ENCODE measurements around the gene EP300.

The EP300 gene

DNA sequence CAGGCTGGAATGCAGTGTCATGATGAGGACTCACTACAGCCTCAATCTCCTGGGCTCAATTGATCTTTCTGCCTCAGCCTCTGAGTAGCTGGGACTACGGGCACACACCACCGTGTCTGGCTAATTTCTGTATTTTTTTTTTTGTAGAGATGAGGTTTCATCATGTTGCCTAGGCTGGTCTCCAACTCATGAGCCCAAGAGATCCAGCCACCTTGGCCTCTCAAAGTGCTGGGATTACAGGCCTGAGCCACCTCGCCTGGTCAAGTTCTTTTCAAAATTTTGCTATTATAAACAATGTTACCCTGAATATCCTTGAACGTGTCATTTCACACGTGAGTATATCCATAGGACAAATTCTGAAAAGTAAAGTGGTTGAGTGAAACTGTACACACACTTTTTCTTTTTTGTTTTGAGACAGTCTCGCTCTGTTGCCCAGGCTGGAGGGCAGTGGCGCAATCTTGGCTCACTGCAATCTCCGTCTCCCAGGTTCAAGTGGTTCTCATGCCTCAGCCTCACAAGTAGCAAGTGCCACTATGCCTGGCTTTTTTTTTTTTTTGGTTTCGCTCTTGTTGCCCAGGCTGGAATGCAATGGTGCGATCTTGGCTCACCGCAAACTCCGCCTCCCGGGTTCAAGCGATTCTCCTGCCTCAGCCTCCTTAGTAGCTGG is 21.6 kb upstream of the EP300 start:
- Histone ChIP-seq H3K4me2 (ENCODE audit: low read length) (no peak overlapping the region), H4K20me1 (ENCODE audit: control insufficient read depth, insufficient read depth, low read depth, low read length) (no peaks in the 10 kb centered on the region), H3K27me3 (ENCODE audit: control insufficient read depth, low read length) (no peaks in the 10 kb centered on the region), H3K79me2 (ENCODE audit: control insufficient read depth, low read length) (no peaks in the 10 kb centered on the region), H3F3A (ENCODE audit: control insufficient read depth, insufficient read depth) (peaks cover 2% of the 10 kb centered on the region; the same call in 1 of the 2 replicates), H3K36me3 (ENCODE audit: control insufficient read depth, low read length) (no peaks in the 10 kb centered on the region), H3K27ac (ENCODE audit: low read depth, low read length) (no peak overlapping the region), H3K4me3 (ENCODE audit: low read length) (no peak overlapping the region), H3K9me3 (ENCODE audit: control insufficient read depth, insufficient read depth, low read length) (no peaks in the 10 kb centered on the region), H3K4me1 (ENCODE audit: control insufficient read depth, low read length) (peaks cover 37% of the 10 kb centered on the region), H3K9me2 (replicated peaks; ENCODE audit: control insufficient read depth, low read length) (no peaks in the 10 kb centered on the region)
- no peak for TF ChIP-seq EZH2phosphoT487 (IDR thresholded peaks at IDR 0.05; ENCODE audit: borderline replicate concordance, low read length)
- TF ChIP-seq, protein P1, sequence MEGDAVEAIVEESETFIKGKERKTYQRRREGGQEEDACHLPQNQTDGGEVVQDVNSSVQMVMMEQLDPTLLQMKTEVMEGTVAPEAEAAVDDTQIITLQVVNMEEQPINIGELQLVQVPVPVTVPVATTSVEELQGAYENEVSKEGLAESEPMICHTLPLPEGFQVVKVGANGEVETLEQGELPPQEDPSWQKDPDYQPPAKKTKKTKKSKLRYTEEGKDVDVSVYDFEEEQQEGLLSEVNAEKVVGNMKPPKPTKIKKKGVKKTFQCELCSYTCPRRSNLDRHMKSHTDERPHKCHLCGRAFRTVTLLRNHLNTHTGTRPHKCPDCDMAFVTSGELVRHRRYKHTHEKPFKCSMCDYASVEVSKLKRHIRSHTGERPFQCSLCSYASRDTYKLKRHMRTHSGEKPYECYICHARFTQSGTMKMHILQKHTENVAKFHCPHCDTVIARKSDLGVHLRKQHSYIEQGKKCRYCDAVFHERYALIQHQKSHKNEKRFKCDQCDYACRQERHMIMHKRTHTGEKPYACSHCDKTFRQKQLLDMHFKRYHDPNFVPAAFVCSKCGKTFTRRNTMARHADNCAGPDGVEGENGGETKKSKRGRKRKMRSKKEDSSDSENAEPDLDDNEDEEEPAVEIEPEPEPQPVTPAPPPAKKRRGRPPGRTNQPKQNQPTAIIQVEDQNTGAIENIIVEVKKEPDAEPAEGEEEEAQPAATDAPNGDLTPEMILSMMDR (IDR thresholded peaks at IDR 0.05; ENCODE audit: low read depth, low read length, poor library complexity, severe bottlenecking), result no peak

DNA sequence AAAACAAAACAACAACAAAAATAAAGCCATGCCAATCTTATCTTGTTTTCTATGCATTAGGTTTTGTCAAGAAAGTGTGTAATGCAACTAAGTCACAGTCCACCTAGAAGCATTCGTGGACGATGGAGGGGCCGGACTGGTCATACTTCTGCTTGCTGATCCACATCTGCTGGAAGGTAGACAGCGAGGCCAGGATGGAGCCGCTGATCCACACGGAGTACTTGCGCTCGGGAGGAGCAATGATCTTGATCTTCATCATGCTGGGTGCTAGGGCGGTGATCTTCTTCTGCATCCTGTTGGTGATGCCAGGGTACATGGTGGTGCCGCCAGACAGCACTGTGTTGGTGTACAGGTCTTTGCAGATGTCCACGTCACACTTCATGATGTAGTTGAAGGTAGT is 18.3 kb upstream of the EP300 start:
- Histone ChIP-seq H3K4me3 (ENCODE audit: low read length) (no peak overlapping the region), H4K20me1 (ENCODE audit: control insufficient read depth, insufficient read depth, low read depth, low read length) (no peaks in the 10 kb centered on the region), H3K4me1 (ENCODE audit: control insufficient read depth, low read length) (peaks cover 26% of the 10 kb centered on the region), H3K9me2 (replicated peaks; ENCODE audit: control insufficient read depth, low read length) (no peaks in the 10 kb centered on the region), H3K27ac (ENCODE audit: low read depth, low read length) (no peak overlapping the region), H3F3A (ENCODE audit: control insufficient read depth, insufficient read depth) (no peaks in the 10 kb centered on the region; the same call in 1 of the 2 replicates), H3K36me3 (ENCODE audit: control insufficient read depth, low read length) (no peaks in the 10 kb centered on the region), H3K9me3 (ENCODE audit: control insufficient read depth, insufficient read depth, low read length) (no peaks in the 10 kb centered on the region), H3K27me3 (ENCODE audit: control insufficient read depth, low read length) (no peaks in the 10 kb centered on the region), H3K79me2 (ENCODE audit: control insufficient read depth, low read length) (no peaks in the 10 kb centered on the region), H3K4me2 (ENCODE audit: low read length) (no peak overlapping the region)
- TF ChIP-seq EZH2phosphoT487 (IDR thresholded peaks at IDR 0.05; ENCODE audit: borderline replicate concordance, low read length), result no peak
- TF ChIP-seq, protein P1 (IDR thresholded peaks at IDR 0.05; ENCODE audit: low read depth, low read length, poor library complexity, severe bottlenecking), result no peak

DNA sequence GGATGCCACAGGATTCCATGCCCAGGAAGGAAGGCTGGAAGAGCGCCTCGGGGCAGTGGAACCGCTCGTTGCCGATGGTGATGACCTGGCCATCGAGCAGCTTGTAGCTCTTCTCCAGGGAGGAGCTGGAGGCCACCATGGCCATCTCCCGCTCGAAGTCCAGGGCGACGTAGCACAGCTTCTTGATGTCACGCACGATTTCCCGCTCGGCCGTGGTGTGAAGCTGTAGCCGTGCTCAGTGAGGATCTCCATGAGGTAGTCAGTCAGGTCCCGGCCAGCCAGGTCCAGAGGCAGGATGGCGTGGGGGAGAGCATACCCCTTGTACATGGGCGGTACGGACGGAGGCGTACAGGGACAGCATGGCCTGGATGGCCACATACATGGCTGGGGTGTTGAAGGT is 17.9 kb upstream of the EP300 start:
- Histone ChIP-seq H3K27me3 (ENCODE audit: control insufficient read depth, low read length) (no peaks in the 10 kb centered on the region), H3K4me1 (ENCODE audit: control insufficient read depth, low read length) (peaks cover 24% of the 10 kb centered on the region), H3K9me2 (replicated peaks; ENCODE audit: control insufficient read depth, low read length) (no peaks in the 10 kb centered on the region), H3K27ac (ENCODE audit: low read depth, low read length) (no peak overlapping the region), H3F3A (ENCODE audit: control insufficient read depth, insufficient read depth) (no peaks in the 10 kb centered on the region; the same call in 1 of the 2 replicates), H3K9me3 (ENCODE audit: control insufficient read depth, insufficient read depth, low read length) (no peaks in the 10 kb centered on the region), H3K36me3 (ENCODE audit: control insufficient read depth, low read length) (no peaks in the 10 kb centered on the region), H4K20me1 (ENCODE audit: control insufficient read depth, insufficient read depth, low read depth, low read length) (no peaks in the 10 kb centered on the region), H3K4me2 (ENCODE audit: low read length) (no peak overlapping the region), H3K4me3 (ENCODE audit: low read length) (no peak overlapping the region), H3K79me2 (ENCODE audit: control insufficient read depth, low read length) (no peaks in the 10 kb centered on the region)
- TF ChIP-seq, protein P1 (IDR thresholded peaks at IDR 0.05; ENCODE audit: low read depth, low read length, poor library complexity, severe bottlenecking), result no peak
- no peak for TF ChIP-seq EZH2phosphoT487 (IDR thresholded peaks at IDR 0.05; ENCODE audit: borderline replicate concordance, low read length)
